ENCODE measurements around the gene VSTM4. TPM values are rescaled to one million over a fixed set of nuclear protein-coding genes. Genes with fewer than 3 reads are reported as not detected.

The VSTM4 gene
- total and polyA plus RNA-seq, 2 experiments from 2014 or later: 0.21 to 0.66 TPM

GRCh38 chr10:49008505-49009198, 106.7 kb downstream of the VSTM4 start:
- Histone ChIP-seq H3K36me3 (ENCODE audit: insufficient read depth) (no peaks in the 10 kb centered on the region), H3K9me2 (ENCODE audit: insufficient read depth) (no peaks in the 10 kb centered on the region), H3K4me2 (no peak overlapping the region), H3K27me3 (ENCODE audit: insufficient read depth) (no peaks in the 10 kb centered on the region), H3K79me2 (replicated peaks; ENCODE audit: insufficient read depth) (no peaks in the 10 kb centered on the region), H3K4me3 (no peak overlapping the region), H4K20me1 (replicated peaks; ENCODE audit: insufficient read depth) (no peaks in the 10 kb centered on the region), H3K27ac (ENCODE audit: low read depth) (no peak overlapping the region), H3F3A (replicated peaks; ENCODE audit: low read depth) (no peaks in the 10 kb centered on the region), H3K4me1 (ENCODE audit: insufficient read depth) (no peaks in the 10 kb centered on the region), H2AFZ (no peak overlapping the region)
- TF ChIP-seq ZNF462 (CRISPR knock-in tag; IDR thresholded peaks at IDR 0.05) (no peak), REST (IDR thresholded peaks at IDR 0.05; ENCODE audit: unreplicated experiment) (no peak), EZH2phosphoT487 (IDR thresholded peaks at IDR 0.05; ENCODE audit: unreplicated experiment) (no peak), ETS1 (IDR thresholded peaks at IDR 0.05) (no peak), JUNB (IDR thresholded peaks at IDR 0.05; ENCODE audit: unreplicated experiment) (no peak), EZH2 (IDR thresholded peaks at IDR 0.05; ENCODE audit: low read depth, unreplicated experiment) (no peak), CREB1 (CRISPR knock-in tag; IDR thresholded peaks at IDR 0.05; ENCODE audit: low read depth) (no peak), STAT1 (IDR thresholded peaks at IDR 0.05; ENCODE audit: unreplicated experiment) (no peak), ZNF114 (CRISPR knock-in tag; IDR thresholded peaks at IDR 0.05) (no peak), CTCF (conservative IDR thresholded peaks at IDR 0.05; ENCODE audit: low read depth in 2 of 2) (no peak), ZNF331 (CRISPR knock-in tag; IDR thresholded peaks at IDR 0.05; ENCODE audit: low read depth) (no peak), POLR2AphosphoS5 (IDR thresholded peaks at IDR 0.05; ENCODE audit: low read depth) (no peak), NANOG (IDR thresholded peaks at IDR 0.05; ENCODE audit: borderline replicate concordance) (no peak)
- H3K36me3 Mint-ChIP-seq (ENCODE audit: low read depth): no peaks in the 10 kb centered on the region
- H3K27ac Mint-ChIP-seq: no peak overlapping the region
- ATAC-seq (no peak), DNase-seq (ENCODE audit: low spot score) (no peak)
- H3K9me3 Mint-ChIP-seq: peaks cover 4% of the 10 kb centered on the region; the same call in 1 of the 3 replicates
- H3K27me3 Mint-ChIP-seq (ENCODE audit: insufficient read depth, low read depth, poor library complexity): no peaks in the 10 kb centered on the region
- no peak overlapping the region for H3K4me3 Mint-ChIP-seq
- peaks cover 5% of the 10 kb centered on the region for H3K4me1 Mint-ChIP-seq

All from GM23338 (cell line).